Muscle layer of colon (tissue), 2 donors: ENCODE data around the gene MAS1L.

Source experiments
- H3K27ac ChIP-seq: one replicate; pipeline ENCODE4 v1.7.0; 2013; ENCODE audit warnings: low read depth, mild to moderate bottlenecking, low read length, moderate library complexity
- H3K27me3 ChIP-seq, 2 donors: one replicate each; pipeline ENCODE4 v1.7.0; 2013; ENCODE audit warnings: low read length in 2 of 2, mild to moderate bottlenecking in 2 of 2; ENCODE audit not compliant: insufficient read depth in 2 of 2, control insufficient read depth in 1 of 2
- H3K36me3 ChIP-seq: one replicate; pipeline ENCODE4 v1.7.0; 2013; ENCODE audit warnings: mild to moderate bottlenecking, low read length; ENCODE audit not compliant: insufficient read depth
- H3K4me1 ChIP-seq: one replicate; pipeline ENCODE4 v1.7.0; 2013; ENCODE audit warnings: mild to moderate bottlenecking, low read length; ENCODE audit not compliant: insufficient read depth
- H3K4me3 ChIP-seq, 2 donors: one replicate each; pipeline ENCODE4 v1.7.0; 2013; ENCODE audit warnings: low read length in 2 of 2, low read depth in 1 of 2, mild to moderate bottlenecking in 1 of 2, moderate library complexity in 1 of 2
- H3K9ac ChIP-seq: one replicate; pipeline ENCODE4 v1.7.0; 2013; ENCODE audit warnings: low read length
- H3K9me3 ChIP-seq: one replicate; pipeline ENCODE4 v1.7.0; 2013; ENCODE audit warnings: mild to moderate bottlenecking, low read length
- donor health status: abdominal sarcoma.
- donor health status: Adenocarcinoma of cecum.

Gene MAS1L

DNA sequence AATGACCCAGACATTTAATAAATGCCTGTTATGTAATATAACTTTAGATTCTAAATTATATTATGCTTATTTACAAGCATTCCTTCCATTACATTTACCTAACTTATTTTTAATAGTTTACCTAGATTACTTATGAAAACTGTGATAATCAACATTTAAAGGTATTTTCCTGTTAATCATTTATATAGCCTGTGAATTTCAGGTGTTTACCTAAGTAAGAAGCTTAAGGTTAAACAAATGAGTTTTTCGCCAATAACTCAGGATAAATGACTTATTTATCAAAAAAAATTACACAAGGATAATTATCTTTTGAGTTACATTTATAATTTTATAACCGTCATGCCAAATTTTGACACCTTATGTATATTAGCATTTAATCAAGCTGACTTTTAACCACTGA lies 36.3 kb upstream of the MAS1L start:
- Histone ChIP-seq H3K36me3 (no peaks in the 10 kb centered on the region), H3K9me3 (no peaks in the 10 kb centered on the region), H3K4me3 (no peak overlapping the region), H3K27ac (no peak overlapping the region), H3K27me3 (no peaks in the 10 kb centered on the region), H3K9ac (no peak overlapping the region), H3K4me1 (no peaks in the 10 kb centered on the region)

GRCh38 chr6:29522227-29522626 lies 34.5 kb upstream of the MAS1L start:
- H3K4me3 ChIP-seq, result no peak overlapping the region
- no peaks in the 10 kb centered on the region for H3K36me3 ChIP-seq
- H3K9me3 ChIP-seq, result no peaks in the 10 kb centered on the region
- no peak overlapping the region for H3K9ac ChIP-seq
- no peak overlapping the region for H3K27ac ChIP-seq
- H3K4me1 ChIP-seq, result no peaks in the 10 kb centered on the region
- no peaks in the 10 kb centered on the region for H3K27me3 ChIP-seq

- no peaks in the 10 kb centered on the region for H3K36me3 ChIP-seq
- H3K9me3 ChIP-seq, result no peaks in the 10 kb centered on the region
- H3K4me1 ChIP-seq, result no peaks in the 10 kb centered on the region
- no peak overlapping the region for H3K27ac ChIP-seq
- no peak overlapping the region for H3K4me3 ChIP-seq
- H3K9ac ChIP-seq, result no peak overlapping the region
- no peaks in the 10 kb centered on the region for H3K27me3 ChIP-seq
Observed at GRCh38 chr6:29521006-29521680, 33.4 kb upstream of the MAS1L start.

GRCh38 chr6:29520232-29520631 lies 32.5 kb upstream of the MAS1L start:
- no peaks in the 10 kb centered on the region for H3K9me3 ChIP-seq
- H3K4me3 ChIP-seq, result no peak overlapping the region
- no peak overlapping the region for H3K27ac ChIP-seq
- H3K4me1 ChIP-seq, result no peaks in the 10 kb centered on the region
- H3K9ac ChIP-seq, result no peak overlapping the region
- H3K36me3 ChIP-seq, result no peaks in the 10 kb centered on the region
- H3K27me3 ChIP-seq, result no peaks in the 10 kb centered on the region

DNA sequence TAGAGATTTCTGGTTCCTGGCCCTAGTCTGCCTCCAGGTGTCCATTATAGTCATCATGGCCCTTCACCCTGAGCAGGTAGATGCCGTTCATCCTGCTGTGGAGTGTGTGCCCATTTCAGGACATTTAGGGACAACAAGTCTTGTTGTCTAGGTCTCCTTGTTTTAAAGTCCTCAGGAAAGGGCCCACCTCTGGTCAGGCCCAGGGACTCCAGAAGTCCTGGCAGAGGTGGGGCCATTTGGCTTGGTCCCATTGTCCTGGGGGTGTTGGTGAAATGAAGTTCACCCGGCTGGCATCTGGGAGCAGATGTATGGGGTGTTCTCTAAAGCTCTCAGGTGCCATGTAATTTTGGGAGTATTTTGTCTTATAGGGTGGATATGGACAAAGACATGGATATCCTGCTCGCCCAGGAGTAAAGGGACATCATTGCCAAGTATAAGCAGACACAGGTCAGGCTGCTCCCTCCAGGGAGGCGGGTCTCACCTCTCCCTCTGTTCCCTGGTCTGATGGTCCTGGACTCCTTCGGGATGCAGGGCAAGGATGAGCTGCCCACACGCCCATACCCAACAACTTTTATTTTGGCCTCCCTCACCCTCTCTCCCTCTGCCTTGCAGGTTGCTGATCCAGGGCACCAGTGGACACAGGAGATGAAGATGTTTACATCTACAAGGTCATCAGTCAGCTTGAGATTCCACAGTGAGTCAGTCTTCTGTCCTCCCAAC lies 31.7 kb upstream of the MAS1L start:
- H3K4me3 ChIP-seq, result no peak overlapping the region
- no peaks in the 10 kb centered on the region for H3K27me3 ChIP-seq
- H3K9ac ChIP-seq, result no peak overlapping the region
- H3K9me3 ChIP-seq, result no peaks in the 10 kb centered on the region
- H3K4me1 ChIP-seq, result no peaks in the 10 kb centered on the region
- no peak overlapping the region for H3K27ac ChIP-seq
- no peaks in the 10 kb centered on the region for H3K36me3 ChIP-seq

DNA sequence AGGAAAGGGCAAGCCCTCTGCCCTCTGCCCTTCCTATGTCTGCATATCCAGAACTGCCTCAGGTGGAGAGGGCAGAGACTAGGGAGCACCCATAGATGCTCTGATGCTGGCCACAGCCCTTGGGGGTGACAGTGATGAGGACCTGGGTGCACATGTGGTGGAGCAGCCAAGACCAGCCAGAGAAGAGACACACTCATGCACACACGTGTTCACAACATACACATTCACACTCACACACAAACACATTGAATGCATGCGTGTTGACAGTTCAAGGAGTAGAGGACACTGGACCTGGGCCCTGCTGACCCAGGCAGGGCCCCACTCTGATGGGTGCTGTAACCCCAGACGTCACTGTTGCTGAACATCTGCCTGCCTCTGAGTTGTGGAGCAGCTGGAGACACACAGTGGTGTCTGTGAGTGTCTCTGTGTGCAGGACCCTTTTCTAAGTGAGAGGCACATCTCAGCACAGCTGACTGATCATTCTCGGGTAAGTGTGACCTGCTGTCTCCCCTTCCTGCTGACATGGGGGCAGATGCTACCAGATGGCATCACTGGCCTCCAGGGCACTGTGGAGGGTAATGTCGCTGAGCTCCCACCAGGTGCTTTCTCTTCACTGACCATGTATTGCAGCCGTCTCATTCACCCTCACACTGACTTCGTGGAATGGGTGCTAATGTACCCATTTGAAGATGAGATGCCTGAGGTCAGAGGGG lies 30.1 kb upstream of the MAS1L start:
- Histone ChIP-seq H3K4me1 (no peaks in the 10 kb centered on the region), H3K27ac (no peak overlapping the region), H3K4me3 (no peak overlapping the region), H3K36me3 (no peaks in the 10 kb centered on the region), H3K9me3 (no peaks in the 10 kb centered on the region), H3K9ac (no peak overlapping the region), H3K27me3 (no peaks in the 10 kb centered on the region)

GRCh38 chr6:29517245-29517644 lies 29.5 kb upstream of the MAS1L start:
- H3K36me3 ChIP-seq, result no peaks in the 10 kb centered on the region
- H3K27me3 ChIP-seq, result no peaks in the 10 kb centered on the region
- no peak overlapping the region for H3K9ac ChIP-seq
- no peak overlapping the region for H3K27ac ChIP-seq
- H3K4me3 ChIP-seq, result no peak overlapping the region
- H3K4me1 ChIP-seq, result no peaks in the 10 kb centered on the region
- no peaks in the 10 kb centered on the region for H3K9me3 ChIP-seq

DNA sequence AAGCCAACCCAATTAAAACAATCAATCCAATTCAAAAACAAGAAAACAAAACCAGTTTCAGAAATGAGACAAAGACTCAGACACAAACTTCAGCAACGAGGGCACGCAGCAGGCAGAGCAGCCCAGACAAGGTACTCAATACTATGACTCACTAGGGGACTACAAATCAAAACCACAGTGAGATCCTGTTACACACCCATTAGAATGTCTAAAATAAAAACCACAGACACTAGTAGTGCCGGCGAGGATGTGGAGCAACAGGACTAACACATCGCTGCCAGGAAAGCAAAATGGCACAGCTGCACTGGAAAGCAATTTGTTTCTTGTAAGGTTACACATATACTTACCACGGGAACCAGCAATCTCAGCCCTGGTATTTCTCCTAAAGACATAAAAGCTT lies 28.4 kb upstream of the MAS1L start:
- no peaks in the 10 kb centered on the region for H3K36me3 ChIP-seq
- no peak overlapping the region for H3K9ac ChIP-seq
- no peaks in the 10 kb centered on the region for H3K27me3 ChIP-seq
- no peak overlapping the region for H3K27ac ChIP-seq
- H3K9me3 ChIP-seq, result no peaks in the 10 kb centered on the region
- H3K4me1 ChIP-seq, result no peaks in the 10 kb centered on the region
- H3K4me3 ChIP-seq, result no peak overlapping the region

DNA sequence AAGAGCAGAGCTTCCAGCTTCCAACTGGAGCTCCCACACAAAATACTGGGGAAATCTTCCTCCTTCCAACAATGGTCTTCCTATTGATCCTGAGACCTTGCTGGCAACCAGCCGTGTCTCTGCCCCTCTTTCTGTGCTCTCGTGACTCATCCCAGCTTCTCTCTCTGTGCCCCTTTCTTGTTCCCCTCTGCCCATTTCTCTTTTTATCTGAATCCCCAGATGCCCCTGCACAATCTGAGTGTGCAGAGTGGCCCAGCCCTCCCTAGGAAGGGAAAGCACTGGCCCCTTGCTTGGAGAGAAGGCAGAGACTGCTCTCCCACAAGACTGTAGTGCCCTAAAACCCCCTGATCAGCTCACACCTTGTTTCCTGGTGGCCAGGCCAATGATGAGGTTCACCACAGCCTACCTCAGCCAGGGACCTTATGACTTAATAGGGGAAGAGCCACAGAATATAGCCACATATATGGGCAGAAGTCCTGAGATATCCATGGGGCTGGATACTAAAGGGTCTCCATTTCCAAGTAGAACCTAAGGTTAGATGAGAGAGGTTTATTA lies 23.1 kb upstream of the MAS1L start:
- H3K9ac ChIP-seq, result no peak overlapping the region
- H3K9me3 ChIP-seq, result no peaks in the 10 kb centered on the region
- H3K4me3 ChIP-seq, result no peak overlapping the region
- H3K36me3 ChIP-seq, result no peaks in the 10 kb centered on the region
- no peak overlapping the region for H3K27ac ChIP-seq
- no peaks in the 10 kb centered on the region for H3K4me1 ChIP-seq
- no peaks in the 10 kb centered on the region for H3K27me3 ChIP-seq

- no peak overlapping the region for H3K4me3 ChIP-seq
- no peak overlapping the region for H3K27ac ChIP-seq
- H3K9ac ChIP-seq, result no peak overlapping the region
- H3K27me3 ChIP-seq, result no peaks in the 10 kb centered on the region
- no peaks in the 10 kb centered on the region for H3K36me3 ChIP-seq
- no peaks in the 10 kb centered on the region for H3K4me1 ChIP-seq
- H3K9me3 ChIP-seq, result no peaks in the 10 kb centered on the region
Observed at GRCh38 chr6:29510202-29510601, 22.4 kb upstream of the MAS1L start.

DNA sequence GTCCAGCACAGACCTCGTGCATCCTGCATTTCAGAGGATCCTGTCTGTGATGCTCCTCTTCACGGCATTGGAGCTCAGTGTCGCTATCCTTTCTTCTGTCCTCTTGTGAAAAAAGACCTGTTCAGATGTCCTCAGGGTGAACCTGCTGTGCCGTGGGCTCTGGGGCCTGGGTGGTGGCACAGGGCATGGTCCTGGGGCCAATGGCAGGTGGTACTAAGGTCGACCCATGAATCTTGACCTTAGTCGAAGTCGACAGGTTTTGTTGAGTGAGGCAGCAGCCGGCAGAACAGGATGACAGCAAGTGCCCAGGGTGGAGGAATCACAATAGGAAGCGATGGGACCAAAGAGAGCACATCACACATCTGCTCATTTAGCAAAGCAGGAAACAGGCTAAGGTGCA lies 22.0 kb upstream of the MAS1L start:
- H3K4me3 ChIP-seq, result no peak overlapping the region
- H3K4me1 ChIP-seq, result no peaks in the 10 kb centered on the region
- no peaks in the 10 kb centered on the region for H3K9me3 ChIP-seq
- no peaks in the 10 kb centered on the region for H3K27me3 ChIP-seq
- H3K27ac ChIP-seq, result no peak overlapping the region
- H3K9ac ChIP-seq, result no peak overlapping the region
- no peaks in the 10 kb centered on the region for H3K36me3 ChIP-seq
